SK-N-SH (cell line): ENCODE data around the gene ZNF71. TPM values are rescaled to one million over a fixed set of nuclear protein-coding genes. Genes with fewer than 3 reads are reported as not detected.

Experiments
- CTCF ChIA-PET: fragments of 300-600, 350-600 bp; formaldehyde crosslinking; extraction: SDS; loops from one replicate; lab custom pipeline; 2021; lab: Yijun Ruan, JAX
- POLR2A ChIA-PET: fragments of 350-600 bp; sonication (Branson Sonifier 250); formaldehyde crosslinking; extraction: SDS; loops from one replicate; lab custom pipeline; 2020; ENCODE audit warnings: antibody characterized with exemption, inconsistent platforms; lab: Yijun Ruan, JAX
- DNase-seq: peaks from one replicate; pipeline ENCODE4 v3.0.0; 2012
- H2AFZ ChIP-seq: fragments of 200-600 bp; sonication (generic); 2 replicates; pipeline ENCODE4 v1.8.1; 2016; ENCODE audit warnings: antibody characterized with exemption, mild to moderate bottlenecking, low read depth
- H3F3A ChIP-seq: fragments of 200-600 bp; sonication (generic); replicated peaks from 2 replicates; pipeline ENCODE3; 2016; ENCODE audit warnings: antibody characterized with exemption, mild to moderate bottlenecking; ENCODE audit not compliant: insufficient read depth
- H3K27ac ChIP-seq, 2 experiments: fragments of 200-500 bp in 1 of 2; fragments of 200-600 bp in 1 of 2; sonication (Bioruptor generic) in 1 of 2; sonication (generic), shearing (Covaris generic) in 1 of 2; 2 replicates each; pipeline versions ENCODE4 v1.5.1 to v1.6.1; 2014 to 2016; ENCODE audit warnings: low read depth in 2 of 2, inconsistent platforms in 1 of 2, low read length in 1 of 2, mild to moderate bottlenecking in 1 of 2, mixed read lengths in 1 of 2
- H3K27me3 ChIP-seq: fragments of 200-600 bp; sonication (generic), shearing (Covaris generic); 2 replicates; pipeline ENCODE4 v1.6.1; 2016; ENCODE audit warnings: mixed run types; ENCODE audit not compliant: insufficient read depth
- H3K36me3 ChIP-seq, 2 experiments: fragments of 200-500 bp in 1 of 2; fragments of 200-600 bp in 1 of 2; sonication (Bioruptor generic) in 1 of 2; sonication (generic) in 1 of 2; replicated peaks in 1 of 2; 2 replicates each; pipeline versions ENCODE3 to v1.5.1; 2014 to 2016; ENCODE audit warnings: low read length in 1 of 2, mild to moderate bottlenecking in 1 of 2; ENCODE audit not compliant: insufficient read depth in 2 of 2, control insufficient read depth in 1 of 2
- H3K4me1 ChIP-seq, 2 experiments: fragments of 200-500 bp in 1 of 2; fragments of 200-600 bp in 1 of 2; sonication (Bioruptor generic) in 1 of 2; sonication (generic), shearing (Covaris generic) in 1 of 2; 2 replicates each; pipeline versions ENCODE4 v1.5.1 to v1.6.1; 2014 to 2016; ENCODE audit warnings: low read depth in 1 of 2, low read length in 1 of 2, mixed run types in 1 of 2; ENCODE audit not compliant: insufficient read depth in 2 of 2, control insufficient read depth in 1 of 2
- H3K4me2 ChIP-seq: fragments of 200-600 bp; sonication (generic), shearing (Covaris generic); 2 replicates; pipeline ENCODE4 v1.6.1; 2017; ENCODE audit warnings: mixed run types
- H3K4me3 ChIP-seq, 2 experiments: fragments of 200-500 bp in 1 of 2; fragments of 200-600 bp in 1 of 2; sonication (Bioruptor generic) in 1 of 2; sonication (generic), shearing (Covaris generic) in 1 of 2; 2 replicates each; pipeline versions ENCODE4 v1.5.1 to v1.8.1; 2014 to 2016; ENCODE audit warnings: low read depth in 2 of 2, inconsistent platforms in 1 of 2, low read length in 1 of 2, mild to moderate bottlenecking in 1 of 2, mixed read lengths in 1 of 2, moderate library complexity in 1 of 2
- H3K79me2 ChIP-seq: fragments of 200-600 bp; sonication (generic); 2 replicates; pipeline ENCODE4 v1.8.1; 2017; ENCODE audit warnings: mild to moderate bottlenecking; ENCODE audit not compliant: insufficient read depth
- H3K9ac ChIP-seq: fragments of 200-600 bp; sonication (generic); 2 replicates; pipeline ENCODE4 v1.6.1; 2017; ENCODE audit warnings: mixed run types
- H3K9me2 ChIP-seq: fragments of 200-600 bp; sonication (generic); 2 replicates; pipeline ENCODE4 v1.6.1; 2017; ENCODE audit warnings: mixed run types
- H3K9me3 ChIP-seq: fragments of 200-600 bp; sonication (generic); 2 replicates; pipeline ENCODE4 v1.6.1; 2017; ENCODE audit warnings: mixed run types, mild to moderate bottlenecking, moderate library complexity
- H4K20me1 ChIP-seq: fragments of 200-600 bp; sonication (generic); 2 replicates; pipeline ENCODE4 v1.6.1; 2017; ENCODE audit warnings: mild to moderate bottlenecking, mixed run types; ENCODE audit not compliant: insufficient read depth
- CTCF ChIP-seq: fragments of 200-600 bp; sonication (generic); IDR thresholded peaks from 2 replicates; pipeline ENCODE4 v1.6.1; 2017; ENCODE audit warnings: antibody characterized with exemption, mild to moderate bottlenecking, moderate library complexity
- ELF1 ChIP-seq: IDR thresholded peaks from 2 replicates; pipeline ENCODE4 v1.4.0; 2012
- EP300 ChIP-seq, 2 experiments: IDR thresholded peaks; 2 replicates each; pipeline versions ENCODE4 v1.4.0 to v1.6.1; 2012; ENCODE audit warnings: borderline replicate concordance in 1 of 2, low read depth in 1 of 2, low read length in 1 of 2
- GATA2 ChIP-seq: sonication (generic); formaldehyde crosslinking; IDR thresholded peaks from 2 replicates; pipeline ENCODE4 v1.5.0; 2020; ENCODE audit warnings: mild to moderate bottlenecking, missing genetic modification reagents
- IRF3 ChIP-seq: fragments of 150-350 bp; IDR thresholded peaks from 2 replicates; pipeline ENCODE4 v1.6.1; 2016; ENCODE audit warnings: mild to moderate bottlenecking, low read depth, low read length
- MAX ChIP-seq: IDR thresholded peaks from 2 replicates; pipeline ENCODE4 v1.4.0; 2012; ENCODE audit warnings: low read depth
- MXI1 ChIP-seq: IDR thresholded peaks from 2 replicates; pipeline ENCODE4 v1.6.1; 2012; ENCODE audit warnings: mild to moderate bottlenecking, low read depth, low read length, improper control_type of control experiment
- PBX3 ChIP-seq: IDR thresholded peaks from 2 replicates; pipeline ENCODE4; 2012
- REST ChIP-seq: IDR thresholded peaks from 2 replicates; pipeline ENCODE4 v1.6.1; 2012; ENCODE audit warnings: mild to moderate bottlenecking, low read depth, low read length, moderate library complexity
- RXRA ChIP-seq: IDR thresholded peaks from 2 replicates; pipeline ENCODE4 v1.4.0; 2012; ENCODE audit warnings: low read depth, mild to moderate bottlenecking, borderline replicate concordance
- USF2 ChIP-seq: fragments of 150-350 bp; IDR thresholded peaks from 2 replicates; pipeline ENCODE4 v1.6.1; 2017; ENCODE audit warnings: antibody characterized with exemption, low read length, low read depth, borderline replicate concordance
- WGBS: methylation state at CpG from one replicate; pipeline ENCODE4 v1.1.6; 2017; ENCODE audit warnings: low lambda C conversion rate; 5-methylcytosine and 5-hydroxymethylcytosine counted together
- polyA plus RNA-seq, 3 experiments: library from polyadenylated mRNA; depleted of rRNA; stranded (reverse); fragments of >200 nt; gene quantifications; 2 replicates each; pipeline ENCODE4 v1.2.3, GENCODE V29; 2012

The ZNF71 gene
- polyA plus RNA-seq, 1 of the 3 experiments (the other 2 are of a cell fraction) = 6.3 TPM

- TF ChIP-seq USF2 = no peak
- no peak for TF ChIP-seq RXRA
Observed at GRCh38 chr19:56594446-56594782, 688 bp upstream of the ZNF71 start (continued).

GRCh38 chr19:56595548-56595899, 422 bp downstream of the ZNF71 start:
- WGBS = 3% methylated on average over 4 of the region's 4 CpGs

GRCh38 chr19:56596676-56597075, 1.6 kb downstream of the ZNF71 start:
- Histone ChIP-seq H3K4me1 (peaks cover 0 to 5% of the 10 kb centered on the region in 2 experiments; a peak in 1 of 4 replicates), H3K27ac (no peak overlapping the region), H3F3A (no peaks in the 10 kb centered on the region), H3K4me3 (peak overlapping the region in 1 of 2 experiments; percentile 6; a peak in 1 of 4 replicates), H3K9me2 (no peaks in the 10 kb centered on the region), H3K9ac (no peak overlapping the region), H3K79me2 (peaks cover 62% of the 10 kb centered on the region), H3K27me3 (no peaks in the 10 kb centered on the region), H3K4me2 (peak overlapping the region; percentile 83; the same call in 1 of the 2 replicates), H4K20me1 (no peaks in the 10 kb centered on the region), H3K9me3 (peaks cover 10% of the 10 kb centered on the region; the same call in 1 of the 2 replicates), H2AFZ (no peak overlapping the region), H3K36me3 (peaks cover 14 to 30% of the 10 kb centered on the region in 2 experiments)
- 85% methylated on average over 4 of the region's 4 CpGs for WGBS
- ChIA-PET CTCF (no interaction called here), POLR2A (no interaction called here)
- no peak for DNase-seq
- TF ChIP-seq CTCF (no peak), EP300 (IDR thresholded peaks at IDR 0.05; ENCODE audit: borderline replicate concordance in 1 of 2, low read depth in 1 of 2, low read length in 1 of 2) (no peak), ELF1 (no peak), IRF3 (no peak), PBX3 (no peak), REST (no peak), GATA2 (no peak)

More at GRCh38 chr19:56595548-56595899, 422 bp downstream of the ZNF71 start:
- no peak for DNase-seq
- ChIA-PET CTCF (no interaction called here), POLR2A (no interaction called here)
- H3K4me3 ChIP-seq = peak overlapping the region; percentile 56 to 95
- H3K9me3 ChIP-seq = peaks cover 10% of the 10 kb centered on the region; the same call in 1 of the 2 replicates
- H3K9ac ChIP-seq = peak overlapping the region; percentile 79
- H3K4me1 ChIP-seq = peaks cover 0 to 5% of the 10 kb centered on the region in 2 experiments; a peak in 1 of 4 replicates
- peak overlapping the region in 1 of 2 experiments; percentile 29; a peak in 1 of 4 replicates for H3K27ac ChIP-seq
- peak overlapping the region; percentile 85; the same call in 1 of the 2 replicates for H2AFZ ChIP-seq
- no peaks in the 10 kb centered on the region for H3F3A ChIP-seq
- H4K20me1 ChIP-seq = no peaks in the 10 kb centered on the region
- TF ChIP-seq GATA2 (no peak), MXI1 (0 out of 2 replicates have a peak, but pooled peaks have one; percentile 25), PBX3 (no peak), MAX (no peak)
- peaks cover 51% of the 10 kb centered on the region for H3K79me2 ChIP-seq
- peak overlapping the region; percentile 83 for H3K4me2 ChIP-seq
- H3K36me3 ChIP-seq = peaks cover 6 to 19% of the 10 kb centered on the region in 2 experiments
- H3K27me3 ChIP-seq = no peaks in the 10 kb centered on the region
- no peaks in the 10 kb centered on the region for H3K9me2 ChIP-seq
